Tibial nerve (tissue), 3 donors: ENCODE results near the gene SYVN1.

Experiments used
- EP300 ChIP-seq, 2 donors: sonication (generic); formaldehyde crosslinking; IDR thresholded peaks; one replicate each; pipeline ENCODE4 v1.6.1; 2017; ENCODE audit warnings: antibody characterized with exemption in 2 of 2, mild to moderate bottlenecking in 1 of 2
- POLR2A ChIP-seq, 2 donors: fragments of 450-650 bp; IDR thresholded peaks; one replicate each; pipeline ENCODE4 v1.6.1; 2017; ENCODE audit warnings: antibody characterized with exemption in 2 of 2, mild to moderate bottlenecking in 2 of 2, moderate library complexity in 2 of 2

- TF ChIP-seq EP300 (IDR thresholded peaks at IDR 0.05) = no peak
- no peak for TF ChIP-seq POLR2A (IDR thresholded peaks at IDR 0.05)
Measured at GRCh38 chr11:65156926-65157325, 22.6 kb upstream of the SYVN1 start.
